GM19035 (cell line): ENCODE data around the gene TMPRSS3.

Source experiments
- ATAC-seq: cut with Tn5 transposase; IDR thresholded peaks from one replicate; pipeline ENCODE4 v1.9.1; 2021; ENCODE audit not compliant: unreplicated experiment

TMPRSS3 gene

GRCh38 chr21:42374864-42375499 is 20.9 kb downstream of the TMPRSS3 start:
- ATAC-seq, result no peak

- ATAC-seq, result no peak
Observed at GRCh38 chr21:42374457-42374856, 21.4 kb downstream of the TMPRSS3 start.

- no peak for ATAC-seq
Observed at GRCh38 chr21:42373908-42374455, 21.9 kb downstream of the TMPRSS3 start.

DNA sequence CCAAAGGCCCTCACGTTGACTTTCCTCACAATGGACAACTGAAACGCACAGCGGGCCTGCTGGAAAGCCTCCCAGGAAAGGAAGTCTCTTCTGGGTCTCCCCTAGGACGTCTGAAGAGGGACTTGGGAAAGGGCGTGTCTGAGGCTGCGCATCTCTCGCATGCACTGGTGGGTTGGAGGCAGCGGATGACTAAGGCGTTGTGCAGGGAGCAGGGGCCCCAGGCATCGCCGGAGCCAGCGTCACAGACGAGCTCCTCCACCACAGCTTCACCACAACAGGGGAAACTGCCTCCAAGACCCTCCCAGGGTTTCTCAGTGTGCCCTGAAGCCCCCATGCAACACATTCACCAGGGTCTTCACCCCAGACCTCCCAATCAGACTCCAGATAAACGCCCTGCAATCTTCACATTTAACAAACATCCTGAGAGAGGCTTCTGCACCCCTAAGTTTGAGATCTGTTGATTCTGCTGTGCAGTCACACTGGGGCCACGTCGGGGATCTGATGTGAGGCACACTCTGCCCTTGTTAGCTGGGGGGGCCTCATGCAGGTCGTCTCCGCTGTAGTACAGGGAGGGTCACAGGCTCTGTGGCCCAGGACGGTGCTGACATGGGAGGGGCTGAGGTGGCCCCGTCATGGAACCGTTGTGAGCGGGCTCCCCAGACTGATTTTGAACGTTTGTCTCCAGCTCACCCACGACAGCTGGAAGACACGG is 22.5 kb downstream of the TMPRSS3 start:
- no peak for ATAC-seq

- no peak for ATAC-seq
Observed at GRCh38 chr21:42370894-42371654, 24.8 kb downstream of the TMPRSS3 start.

- ATAC-seq, result no peak
Observed at GRCh38 chr21:42369821-42370220, 26.0 kb downstream of the TMPRSS3 start.

GRCh38 chr21:42367367-42368165 is 28.3 kb downstream of the TMPRSS3 start:
- no peak for ATAC-seq

DNA sequence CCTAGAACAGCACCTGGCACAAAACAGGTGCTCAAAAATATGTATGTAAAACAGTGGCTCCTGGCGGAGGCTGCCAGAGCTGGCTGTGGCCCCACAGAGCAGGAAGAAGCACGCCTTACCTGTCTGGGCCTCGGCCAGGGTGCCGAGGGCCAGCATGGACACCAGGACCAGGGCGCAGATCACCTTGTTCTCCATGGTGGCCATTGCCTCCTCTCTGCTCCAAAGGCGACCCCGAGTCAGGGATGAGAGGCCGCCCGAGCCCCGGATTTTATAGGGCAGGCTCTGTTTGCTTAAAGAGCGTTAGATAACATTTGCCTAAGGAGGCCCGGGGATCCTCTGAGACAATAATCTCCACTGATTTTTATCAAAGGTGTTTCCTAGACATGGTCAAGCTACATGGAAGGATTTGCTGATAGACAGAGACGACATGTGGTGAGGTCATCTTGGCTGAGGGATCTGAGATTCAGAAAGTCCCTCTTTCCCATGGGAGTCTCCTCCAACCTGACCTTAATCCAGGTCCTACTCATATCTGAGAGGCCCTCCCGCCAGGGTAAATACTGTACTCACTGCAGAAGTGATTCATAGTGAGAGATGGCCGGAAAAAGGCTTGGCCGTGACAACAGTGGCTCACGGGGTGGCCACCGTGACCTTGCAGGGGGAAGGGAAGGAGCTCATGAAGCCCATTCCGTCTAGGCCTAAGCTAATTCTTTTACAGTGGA is 29.4 kb downstream of the TMPRSS3 start, which contains the start of gene TFF1:
Gene TFF1, minus strand, starts transcription at position 244 of the 719 bp plus-strand sequence. Its CDS starts 40 bp downstream, at position 204.
- ATAC-seq, result no peak

DNA sequence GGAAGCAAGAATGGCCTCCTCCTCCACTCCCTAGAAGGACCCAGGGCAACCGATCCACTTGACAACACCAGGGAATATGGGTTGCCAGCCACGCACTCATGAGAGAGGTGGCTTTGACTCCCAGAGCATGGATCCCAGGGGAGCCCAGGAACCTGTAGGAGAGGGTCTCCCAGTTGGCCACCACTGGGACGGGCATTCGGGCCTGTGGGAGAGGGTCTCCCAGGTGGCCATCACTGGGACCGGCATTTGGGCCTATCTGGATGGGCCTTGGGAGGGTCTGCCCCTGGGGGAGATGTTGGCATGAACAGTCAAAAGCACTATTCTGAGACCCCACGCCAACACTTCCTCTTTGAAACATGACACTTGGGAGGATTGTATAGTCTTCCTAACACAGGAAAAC is 30.1 kb downstream of the TMPRSS3 start:
- no peak for ATAC-seq

GRCh38 chr21:42364304-42364865 is 31.5 kb downstream of the TMPRSS3 start:
- ATAC-seq, result no peak

- ATAC-seq, result no peak
Observed at GRCh38 chr21:42363312-42363711, 32.5 kb downstream of the TMPRSS3 start.

DNA sequence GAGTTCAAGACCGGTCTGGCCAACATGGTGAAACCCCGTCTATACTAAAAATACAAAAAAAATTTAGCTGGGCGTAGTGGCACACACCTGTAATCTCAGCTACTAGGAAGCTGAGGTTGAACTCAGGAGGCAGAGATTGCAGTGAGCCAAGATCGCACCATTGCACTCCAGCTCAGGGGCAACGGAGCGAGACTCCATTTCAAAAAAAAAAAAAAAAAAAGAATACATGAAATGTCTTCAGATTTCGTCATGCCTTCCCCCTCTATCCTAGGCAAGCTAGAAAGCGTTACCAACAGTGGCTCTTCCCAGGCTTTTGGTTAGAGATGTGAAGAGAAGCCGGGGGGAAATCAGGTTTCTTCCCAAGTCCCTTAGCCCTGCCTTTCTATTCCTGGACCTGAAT is 33.2 kb downstream of the TMPRSS3 start:
- ATAC-seq, result no peak

- ATAC-seq, result no peak
Observed at GRCh38 chr21:42362198-42362597, 33.7 kb downstream of the TMPRSS3 start.

DNA sequence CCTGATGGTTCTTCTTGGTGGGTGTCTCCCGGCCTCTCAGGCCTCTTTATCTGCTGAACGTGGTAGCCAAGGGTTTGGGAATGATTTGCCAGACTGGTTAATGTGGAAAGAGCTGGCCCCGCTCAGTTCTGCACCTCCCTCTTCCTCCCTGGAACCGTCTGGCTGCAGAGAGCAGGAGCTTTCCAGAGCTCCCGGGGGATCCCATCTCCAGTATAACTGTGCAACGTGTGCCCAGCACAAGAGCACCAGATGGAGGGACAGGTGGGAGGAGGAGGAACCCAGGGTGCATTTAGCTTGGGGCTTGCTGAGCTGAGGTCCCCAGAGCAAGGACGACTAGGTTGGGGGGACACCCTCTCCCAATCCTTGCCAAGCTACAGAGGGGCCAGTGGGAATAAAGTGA is 34.6 kb downstream of the TMPRSS3 start:
- no peak for ATAC-seq

GRCh38 chr21:42360317-42360716 is 35.5 kb downstream of the TMPRSS3 start:
- ATAC-seq, result no peak

- ATAC-seq, result no peak
Observed at GRCh38 chr21:42358937-42359336, 36.9 kb downstream of the TMPRSS3 start.

DNA sequence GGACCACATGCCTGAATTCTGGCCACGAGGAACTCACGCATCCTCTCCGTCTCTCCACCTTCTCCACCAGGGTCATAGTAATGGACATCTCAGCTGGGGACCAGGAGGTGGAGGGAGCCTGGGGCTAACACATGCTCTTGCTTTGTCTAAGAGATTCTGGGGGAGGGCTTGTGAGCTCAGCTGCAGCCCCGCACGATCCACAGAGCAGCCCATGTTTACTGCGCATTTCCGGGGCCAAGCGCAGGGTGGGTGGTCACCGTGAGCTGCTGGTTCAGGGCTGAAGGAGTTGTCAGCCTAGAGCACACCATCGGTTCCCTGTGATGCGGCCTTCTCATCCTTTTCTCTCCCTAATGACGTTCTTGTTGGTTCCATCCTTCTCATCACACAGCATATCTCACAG is 37.6 kb downstream of the TMPRSS3 start:
- no peak for ATAC-seq

GRCh38 chr21:42357307-42357706 is 38.5 kb downstream of the TMPRSS3 start:
- ATAC-seq, result no peak

- ATAC-seq, result no peak
Observed at GRCh38 chr21:42356650-42357049, 39.2 kb downstream of the TMPRSS3 start.

DNA sequence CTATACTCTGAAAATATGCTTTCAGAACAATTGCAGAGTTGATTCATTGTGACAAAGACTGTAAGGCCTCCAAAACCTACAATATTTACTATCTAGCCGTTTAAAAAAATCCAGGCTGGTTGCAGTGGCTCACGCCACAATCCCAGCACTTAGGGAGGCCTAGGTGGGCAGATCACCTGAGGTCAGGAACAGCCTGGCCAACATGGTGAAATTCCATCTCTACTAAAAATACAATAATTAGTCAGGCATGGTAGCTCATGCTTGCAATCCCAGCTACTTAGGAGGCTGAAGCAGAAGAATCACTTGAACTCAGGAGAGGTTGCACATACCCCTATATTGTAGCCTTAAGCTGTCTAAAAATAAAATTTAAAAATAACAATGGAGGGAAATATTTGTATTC is 39.8 kb downstream of the TMPRSS3 start:
- ATAC-seq, result no peak
